Osteocyte (in vitro differentiated cells): ENCODE data around the gene KRT3. TPM values are rescaled to one million over a fixed set of nuclear protein-coding genes. Genes with fewer than 3 reads are reported as not detected.

Experiments
- DNase-seq: peaks from one replicate; pipeline ENCODE4 v3.0.0; 2021; ENCODE audit warnings: mixed read lengths; ENCODE audit not compliant: unreplicated experiment; ENCODE audit errors: extremely low spot score
- H3K27ac Mint-ChIP-seq: one replicate; pipeline ENCODE4 v1.8.0; 2021; ENCODE audit warnings: mild to moderate bottlenecking, mixed read lengths; ENCODE audit not compliant: unreplicated experiment
- H3K27me3 Mint-ChIP-seq: one replicate; pipeline ENCODE4 v1.8.0; 2021; ENCODE audit warnings: mixed read lengths; ENCODE audit not compliant: unreplicated experiment
- H3K36me3 Mint-ChIP-seq: one replicate; pipeline ENCODE4 v1.8.0; 2021; ENCODE audit warnings: mixed read lengths; ENCODE audit not compliant: unreplicated experiment
- H3K4me1 Mint-ChIP-seq: one replicate; pipeline ENCODE4 v1.8.0; 2021; ENCODE audit warnings: mixed read lengths; ENCODE audit not compliant: unreplicated experiment
- H3K4me3 Mint-ChIP-seq: one replicate; pipeline ENCODE4 v1.8.0; 2021; ENCODE audit warnings: mild to moderate bottlenecking, moderate library complexity, mixed read lengths; ENCODE audit not compliant: unreplicated experiment
- H3K9me3 Mint-ChIP-seq: one replicate; pipeline ENCODE4 v1.8.0; 2021; ENCODE audit warnings: mixed read lengths; ENCODE audit not compliant: unreplicated experiment
- total RNA-seq: library from RNA; stranded (reverse); gene quantifications from 2 replicates; pipeline ENCODE4 v1.2.1, GENCODE V29; 2021
- TF ChIP-seq, protein P1 (sequence below): fragments of 200-600 bp; sonication (generic); IDR thresholded peaks from 2 replicates; pipeline ENCODE4 v1.5.0; 2021; ENCODE audit warnings: antibody characterized with exemption, mild to moderate bottlenecking, moderate library complexity

The KRT3 gene
- total RNA-seq, 1 donor from 2014 or later, result not detected

DNA sequence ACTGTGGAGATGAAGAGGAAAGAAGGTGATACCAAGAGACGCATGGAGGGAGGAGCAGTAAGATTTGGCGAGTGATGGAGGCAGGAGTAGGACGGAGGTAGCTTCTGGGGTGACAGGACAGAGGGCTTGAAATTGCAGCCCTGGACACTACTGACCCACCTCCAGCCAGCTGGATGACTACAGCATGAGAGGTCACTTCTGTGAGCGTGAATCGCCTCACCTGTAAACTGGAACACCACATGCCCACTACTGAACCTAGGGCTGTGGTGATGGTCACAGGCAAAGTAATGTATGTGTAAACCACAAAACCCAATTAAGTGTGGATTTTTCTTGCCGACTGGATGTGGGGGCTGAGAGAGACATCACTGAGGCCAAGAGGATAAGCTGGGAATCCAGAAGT is 24.6 kb upstream of the KRT3 start:
- H3K27ac Mint-ChIP-seq, result no peak overlapping the region
- no peaks in the 10 kb centered on the region for H3K36me3 Mint-ChIP-seq
- H3K9me3 Mint-ChIP-seq, result no peaks in the 10 kb centered on the region
- no peak overlapping the region for H3K4me3 Mint-ChIP-seq
- TF ChIP-seq, protein P1, sequence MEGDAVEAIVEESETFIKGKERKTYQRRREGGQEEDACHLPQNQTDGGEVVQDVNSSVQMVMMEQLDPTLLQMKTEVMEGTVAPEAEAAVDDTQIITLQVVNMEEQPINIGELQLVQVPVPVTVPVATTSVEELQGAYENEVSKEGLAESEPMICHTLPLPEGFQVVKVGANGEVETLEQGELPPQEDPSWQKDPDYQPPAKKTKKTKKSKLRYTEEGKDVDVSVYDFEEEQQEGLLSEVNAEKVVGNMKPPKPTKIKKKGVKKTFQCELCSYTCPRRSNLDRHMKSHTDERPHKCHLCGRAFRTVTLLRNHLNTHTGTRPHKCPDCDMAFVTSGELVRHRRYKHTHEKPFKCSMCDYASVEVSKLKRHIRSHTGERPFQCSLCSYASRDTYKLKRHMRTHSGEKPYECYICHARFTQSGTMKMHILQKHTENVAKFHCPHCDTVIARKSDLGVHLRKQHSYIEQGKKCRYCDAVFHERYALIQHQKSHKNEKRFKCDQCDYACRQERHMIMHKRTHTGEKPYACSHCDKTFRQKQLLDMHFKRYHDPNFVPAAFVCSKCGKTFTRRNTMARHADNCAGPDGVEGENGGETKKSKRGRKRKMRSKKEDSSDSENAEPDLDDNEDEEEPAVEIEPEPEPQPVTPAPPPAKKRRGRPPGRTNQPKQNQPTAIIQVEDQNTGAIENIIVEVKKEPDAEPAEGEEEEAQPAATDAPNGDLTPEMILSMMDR, result no peak
- H3K27me3 Mint-ChIP-seq, result peaks cover 30% of the 10 kb centered on the region
- DNase-seq, result no peak
- no peaks in the 10 kb centered on the region for H3K4me1 Mint-ChIP-seq

DNA sequence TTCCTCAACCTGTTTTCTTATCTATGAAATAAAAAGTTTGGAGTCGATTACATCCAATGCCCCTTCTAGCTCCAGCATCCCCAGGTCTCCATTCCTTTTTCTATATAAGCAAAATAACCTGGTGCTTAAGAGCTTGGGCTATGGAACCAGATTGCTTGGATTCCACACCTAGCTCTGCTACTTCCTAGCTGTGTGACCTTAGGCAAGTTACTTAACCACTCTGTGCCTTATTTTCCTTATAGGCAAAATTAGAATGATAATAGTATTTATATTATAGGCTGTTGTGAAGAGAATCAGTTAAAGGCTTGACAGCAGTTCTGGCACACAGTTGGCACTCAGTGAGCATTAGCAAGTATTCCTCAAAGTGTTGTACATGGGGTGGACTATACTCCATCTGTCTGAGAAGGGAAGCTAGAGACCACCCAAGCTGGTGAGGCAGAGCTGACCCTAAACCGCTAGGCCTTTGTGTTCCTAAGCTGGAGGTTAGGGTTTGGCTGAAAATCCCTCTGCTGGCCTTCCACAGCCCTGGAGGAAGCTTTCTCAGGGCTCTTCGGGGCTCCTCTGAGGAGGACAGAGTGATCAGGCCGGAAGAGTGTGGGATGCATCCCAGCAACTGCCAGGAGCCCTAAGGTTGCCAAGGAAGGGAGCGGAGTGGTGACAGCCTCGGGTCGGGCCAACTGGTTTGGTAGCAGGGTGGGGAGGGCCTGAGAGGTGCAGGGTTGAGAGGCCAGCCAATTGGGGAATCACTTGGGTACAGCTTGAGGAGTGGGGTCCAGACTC is 24.0 kb upstream of the KRT3 start:
- TF ChIP-seq, protein P1, result no peak
- no peak for DNase-seq

DNA sequence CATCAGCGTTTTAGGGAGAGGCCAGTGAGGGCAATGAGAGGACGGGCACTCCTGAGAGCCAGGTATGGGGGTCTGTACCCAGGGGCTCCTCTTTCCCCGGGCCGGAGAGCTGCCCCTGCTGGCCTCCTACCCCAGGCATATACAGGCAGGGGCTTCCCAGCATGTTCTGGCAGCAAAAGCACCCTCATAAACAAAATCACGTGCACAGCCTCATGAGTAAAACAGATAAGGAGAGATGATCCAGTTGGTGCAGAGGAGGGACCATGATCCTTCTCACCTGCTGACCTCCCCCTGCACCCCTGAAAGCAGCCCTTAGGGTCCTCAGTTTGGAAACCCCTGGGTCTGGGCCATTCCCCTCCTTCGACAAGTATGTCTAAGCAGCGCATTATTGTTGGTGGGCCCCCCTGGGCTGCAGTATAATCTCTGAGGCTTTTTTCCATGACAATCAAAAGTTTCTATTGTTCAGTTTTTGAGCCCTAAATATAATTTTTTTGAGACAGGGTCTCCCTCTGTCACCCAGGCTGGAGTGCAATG is 23.0 kb upstream of the KRT3 start:
- Mint-ChIP-seq H3K27me3 (peaks cover 40% of the 10 kb centered on the region), H3K4me3 (no peak overlapping the region), H3K4me1 (no peaks in the 10 kb centered on the region), H3K9me3 (no peaks in the 10 kb centered on the region), H3K36me3 (no peaks in the 10 kb centered on the region), H3K27ac (no peak overlapping the region)
- no peak for DNase-seq
- TF ChIP-seq, protein P1, result no peak

More for the DNA sequence above, 24.0 kb upstream of the KRT3 start:
- H3K9me3 Mint-ChIP-seq, result no peaks in the 10 kb centered on the region
- H3K27me3 Mint-ChIP-seq, result peaks cover 36% of the 10 kb centered on the region
- no peak overlapping the region for H3K27ac Mint-ChIP-seq
- H3K36me3 Mint-ChIP-seq, result no peaks in the 10 kb centered on the region
- no peak overlapping the region for H3K4me3 Mint-ChIP-seq
- H3K4me1 Mint-ChIP-seq, result no peaks in the 10 kb centered on the region

DNA sequence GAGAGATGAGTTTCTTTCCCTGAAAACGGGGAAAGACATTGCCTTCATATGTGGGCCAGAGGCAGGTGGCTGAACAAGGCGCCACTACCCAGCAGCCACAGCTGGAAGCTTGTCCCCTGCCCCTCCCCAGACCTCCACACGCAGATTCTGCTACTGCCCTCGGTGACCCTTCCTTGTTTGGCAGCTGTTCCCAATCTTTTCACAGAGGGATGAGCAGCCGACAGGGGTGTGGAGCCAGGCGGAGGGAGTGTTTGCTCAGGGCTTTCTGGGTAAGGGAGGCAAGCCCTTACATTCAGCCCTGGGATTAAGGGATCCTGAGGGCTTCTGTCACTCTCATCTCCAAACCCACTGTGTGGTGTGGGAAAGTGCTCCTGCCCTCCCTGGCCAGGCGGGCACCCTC is 22.5 kb upstream of the KRT3 start:
- Mint-ChIP-seq H3K27ac (no peak overlapping the region), H3K4me1 (no peaks in the 10 kb centered on the region), H3K27me3 (peaks cover 40% of the 10 kb centered on the region), H3K9me3 (no peaks in the 10 kb centered on the region), H3K36me3 (no peaks in the 10 kb centered on the region), H3K4me3 (no peak overlapping the region)
- TF ChIP-seq, protein P1, result no peak
- no peak for DNase-seq

DNA sequence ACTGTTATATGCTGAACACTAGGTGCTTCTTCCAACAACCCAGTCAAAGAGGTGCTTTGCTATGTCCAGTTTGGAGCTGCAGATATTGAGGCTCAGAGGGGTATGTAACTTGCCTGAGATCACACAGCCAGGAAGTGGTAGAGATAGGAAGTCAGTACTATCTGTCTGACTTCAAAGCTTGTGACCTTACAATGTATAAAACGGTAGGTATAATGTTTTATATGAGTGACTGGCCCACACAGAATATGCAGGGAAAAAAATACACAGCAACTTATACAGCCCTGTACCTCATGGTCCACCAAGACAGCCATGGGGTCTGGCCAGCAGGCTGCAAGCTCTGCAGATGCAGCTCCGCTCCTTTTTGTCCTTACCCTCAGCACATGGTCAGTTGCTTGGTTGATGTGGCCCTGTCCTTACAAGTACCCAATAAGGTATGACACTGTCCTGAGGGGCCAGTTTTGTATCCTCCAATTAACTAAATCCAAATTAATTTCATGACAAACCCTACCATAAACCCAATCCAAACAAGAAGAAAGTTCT is 21.9 kb upstream of the KRT3 start:
- DNase-seq, result no peak
- TF ChIP-seq, protein P1, result no peak
- no peak overlapping the region for H3K4me3 Mint-ChIP-seq
- no peaks in the 10 kb centered on the region for H3K36me3 Mint-ChIP-seq
- H3K27me3 Mint-ChIP-seq, result peaks cover 40% of the 10 kb centered on the region
- no peaks in the 10 kb centered on the region for H3K9me3 Mint-ChIP-seq
- H3K27ac Mint-ChIP-seq, result no peak overlapping the region
- H3K4me1 Mint-ChIP-seq, result no peaks in the 10 kb centered on the region
